ENCODE results near the gene APOC3.

Gene APOC3

DNA sequence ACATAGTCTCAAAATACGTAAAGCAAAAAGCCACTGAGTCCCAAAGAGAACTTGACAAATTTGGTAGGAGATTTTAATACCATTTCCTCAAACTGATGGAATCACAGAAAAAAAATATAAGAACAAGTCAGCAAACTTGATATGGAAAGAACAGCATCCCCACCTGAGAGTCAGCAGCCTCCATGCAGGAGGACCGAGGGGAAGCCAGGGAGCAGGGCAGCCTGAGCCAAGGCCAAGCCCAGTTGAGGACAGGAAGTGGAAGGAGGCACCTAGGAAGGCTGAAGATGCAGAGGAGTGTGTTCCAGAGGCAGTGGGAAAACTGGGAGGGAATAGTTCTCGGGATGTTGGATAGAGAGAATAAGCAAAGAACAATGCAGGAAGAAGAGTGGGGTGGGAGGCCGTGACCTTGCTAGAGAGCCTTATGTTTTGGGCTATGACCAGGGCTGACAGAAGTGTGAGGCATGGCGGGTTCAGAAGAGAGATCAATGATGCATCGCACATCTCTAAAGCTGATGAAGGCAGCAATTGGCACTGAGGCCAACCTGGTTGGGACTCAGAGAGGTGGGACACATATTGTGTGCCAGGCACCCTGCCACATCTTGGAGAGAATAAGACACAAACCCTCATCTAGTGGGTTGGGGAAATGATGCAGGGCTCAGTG lies 22.0 kb upstream of the APOC3 start:
- no peak for DNase-seq

DNA sequence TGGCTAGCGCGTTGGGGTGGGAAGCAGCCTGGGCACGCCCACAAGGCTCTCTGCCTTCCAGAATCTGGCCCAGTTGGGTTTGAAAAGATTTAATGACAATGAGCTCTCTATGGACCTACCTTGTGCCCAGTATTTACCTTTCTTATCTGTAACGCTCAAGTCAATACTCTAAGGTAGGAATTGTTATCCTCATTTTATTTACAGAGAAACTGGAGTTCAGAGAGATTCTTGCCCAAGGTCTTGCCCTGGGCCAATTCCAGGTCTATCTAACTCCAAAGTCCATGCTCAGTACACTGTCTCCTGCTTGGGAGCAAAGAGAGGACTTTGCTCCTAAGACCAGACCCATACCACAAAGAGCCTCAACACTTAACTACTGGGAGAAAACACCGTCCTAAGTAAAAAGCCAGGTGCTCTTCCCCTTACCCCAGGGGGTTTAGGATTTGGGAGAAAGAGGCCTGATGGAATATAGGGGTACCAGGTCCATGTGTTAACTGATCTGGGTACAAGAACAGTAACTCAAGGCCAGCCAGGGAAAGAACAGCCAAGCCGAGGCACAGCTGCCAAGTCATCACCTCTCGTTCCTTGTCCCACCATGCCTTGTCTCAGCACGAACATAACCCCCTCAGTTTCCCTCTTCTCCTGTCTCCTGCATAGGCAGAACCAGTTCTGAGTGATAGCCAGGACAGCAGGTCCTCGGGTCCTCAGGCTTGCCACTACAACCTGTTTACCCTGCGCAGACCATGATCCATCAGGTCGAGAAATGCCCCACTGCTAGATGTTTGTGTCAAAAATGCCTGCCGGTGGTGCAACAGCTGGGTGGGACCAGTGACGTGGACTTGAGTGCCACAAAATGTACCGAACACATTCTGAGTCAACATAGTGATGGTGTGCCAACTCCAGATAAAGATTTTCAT lies 21.2 kb upstream of the APOC3 start:
- DNase-seq: no peak

DNA sequence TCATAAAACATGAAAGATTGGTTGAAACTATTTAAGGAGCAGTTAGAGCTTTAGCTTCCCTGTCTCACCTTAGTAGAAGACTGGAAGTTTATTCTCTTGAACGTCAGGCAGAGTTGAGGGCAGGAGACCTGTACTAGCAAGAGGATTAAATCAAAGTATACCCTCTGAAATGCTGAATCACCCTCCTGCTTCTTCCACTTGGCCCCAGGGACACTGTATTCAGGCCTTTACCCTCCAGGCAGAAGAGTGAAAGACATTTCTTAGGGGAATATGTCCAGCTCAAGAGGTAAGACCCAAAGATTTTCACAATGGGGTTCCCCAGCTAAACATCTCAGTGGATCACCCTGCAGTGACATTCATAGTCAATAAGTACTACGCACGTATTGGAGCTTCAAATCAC lies 18.5 kb upstream of the APOC3 start:
- DNase-seq: no peak

DNA sequence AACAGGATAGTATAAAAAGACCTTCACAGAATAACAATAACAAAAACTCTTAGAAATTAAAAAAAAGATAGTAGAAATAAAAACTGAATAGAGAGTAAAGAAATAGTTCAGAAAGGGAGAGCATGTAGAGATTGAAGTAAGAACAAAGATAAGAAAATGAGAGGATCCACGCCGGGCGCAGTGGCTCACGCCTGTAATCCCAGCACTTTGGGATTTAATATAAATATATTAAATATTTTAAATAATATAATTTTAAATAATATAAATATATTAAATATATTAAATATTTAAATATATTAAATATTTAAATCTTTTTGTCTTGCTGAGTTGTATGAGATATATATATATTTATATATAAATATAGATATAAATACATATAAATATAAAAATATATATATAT lies 17.6 kb upstream of the APOC3 start:
- DNase-seq: no peak

DNA sequence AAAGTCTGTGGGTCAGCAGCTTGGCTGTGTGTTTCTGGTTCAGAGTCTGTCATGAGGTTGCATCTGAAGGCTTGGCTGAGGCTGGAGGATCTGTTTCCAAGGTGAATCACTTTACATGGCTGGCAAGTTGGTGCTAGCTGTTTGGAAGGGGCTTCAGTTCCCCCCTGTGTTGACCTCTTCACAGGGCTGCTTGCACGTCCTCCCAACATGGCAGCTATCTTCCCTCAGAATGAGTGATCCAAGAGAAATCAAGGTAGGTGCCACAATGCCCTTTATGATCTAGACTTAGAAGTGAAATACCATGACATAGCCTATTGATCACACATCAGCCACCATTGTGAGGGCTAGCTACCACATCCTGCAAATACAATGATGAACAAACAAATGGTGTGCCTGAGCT lies 16.5 kb upstream of the APOC3 start:
- no peak for DNase-seq

DNA sequence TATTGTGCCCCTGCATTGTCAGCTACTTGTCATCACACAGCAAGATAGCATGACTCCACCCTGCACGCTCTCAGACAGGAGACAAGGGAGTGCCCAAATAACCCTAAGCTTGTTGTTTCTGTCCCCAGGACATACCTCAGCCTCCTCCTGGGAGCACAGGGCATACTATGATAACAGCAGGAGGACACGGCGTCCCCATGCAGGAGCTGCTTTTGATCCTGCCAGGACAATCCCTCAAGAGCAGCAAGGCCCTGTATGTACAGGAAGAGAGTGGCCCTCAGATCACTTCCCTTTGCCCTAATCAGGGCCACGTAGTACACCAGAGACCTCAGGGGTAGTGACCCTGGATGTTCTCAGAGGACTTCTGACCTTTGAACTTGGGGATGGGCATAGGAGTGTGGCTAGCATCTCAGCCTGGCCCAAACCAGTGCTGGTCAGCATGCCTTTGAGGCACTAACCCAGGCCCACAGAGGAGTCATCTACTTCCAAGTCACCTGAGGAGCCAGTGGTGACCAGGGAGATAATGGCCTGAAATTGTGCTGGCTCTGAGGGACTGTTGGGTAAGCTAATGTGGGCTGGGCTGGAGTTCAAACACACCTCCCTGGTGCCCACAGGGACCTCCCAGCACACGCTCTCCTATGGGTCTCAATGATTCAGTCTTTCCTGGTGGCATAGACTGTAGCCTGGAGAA lies 15.8 kb upstream of the APOC3 start:
- DNase-seq: no peak

DNA sequence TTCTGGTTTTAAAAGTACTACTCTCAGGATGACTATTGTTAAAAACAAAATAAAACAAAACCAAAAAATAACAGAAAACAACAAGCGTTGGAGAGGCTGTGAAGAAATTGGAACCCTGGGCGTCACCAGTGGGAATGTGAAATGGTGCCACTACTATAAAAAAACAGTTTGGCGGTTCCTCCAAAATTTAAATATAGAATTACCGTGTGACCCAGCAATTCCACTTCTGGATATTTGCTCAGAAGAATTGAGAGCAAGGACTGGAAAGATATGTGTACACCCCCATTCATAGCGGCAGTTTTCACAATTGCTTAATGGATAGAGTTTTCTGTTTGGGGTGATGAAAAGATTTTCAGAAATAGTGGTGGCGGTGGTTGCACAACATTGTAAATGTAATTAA lies 15.2 kb upstream of the APOC3 start:
- DNase-seq: no peak

DNA sequence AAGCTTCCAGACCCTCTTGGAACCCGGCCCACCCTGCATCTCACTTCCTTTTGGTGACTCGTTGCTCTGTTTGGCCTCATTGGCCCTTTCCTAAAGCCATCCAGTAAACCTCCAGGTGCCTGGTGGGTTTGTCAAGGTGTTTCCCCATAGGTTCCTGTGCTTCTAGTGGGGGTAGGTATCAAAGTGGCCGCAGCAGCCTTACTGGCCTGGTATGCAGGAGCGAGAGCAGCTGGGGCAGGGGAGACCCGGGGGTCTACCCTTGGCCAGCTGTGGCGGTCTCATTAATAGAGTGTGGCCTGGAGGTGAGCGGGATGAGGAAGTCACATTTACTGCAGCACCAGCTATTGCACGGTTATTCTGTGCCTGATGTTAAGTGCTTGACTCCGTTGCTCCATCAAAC lies 10.7 kb upstream of the APOC3 start:
- DNase-seq: no peak

DNA sequence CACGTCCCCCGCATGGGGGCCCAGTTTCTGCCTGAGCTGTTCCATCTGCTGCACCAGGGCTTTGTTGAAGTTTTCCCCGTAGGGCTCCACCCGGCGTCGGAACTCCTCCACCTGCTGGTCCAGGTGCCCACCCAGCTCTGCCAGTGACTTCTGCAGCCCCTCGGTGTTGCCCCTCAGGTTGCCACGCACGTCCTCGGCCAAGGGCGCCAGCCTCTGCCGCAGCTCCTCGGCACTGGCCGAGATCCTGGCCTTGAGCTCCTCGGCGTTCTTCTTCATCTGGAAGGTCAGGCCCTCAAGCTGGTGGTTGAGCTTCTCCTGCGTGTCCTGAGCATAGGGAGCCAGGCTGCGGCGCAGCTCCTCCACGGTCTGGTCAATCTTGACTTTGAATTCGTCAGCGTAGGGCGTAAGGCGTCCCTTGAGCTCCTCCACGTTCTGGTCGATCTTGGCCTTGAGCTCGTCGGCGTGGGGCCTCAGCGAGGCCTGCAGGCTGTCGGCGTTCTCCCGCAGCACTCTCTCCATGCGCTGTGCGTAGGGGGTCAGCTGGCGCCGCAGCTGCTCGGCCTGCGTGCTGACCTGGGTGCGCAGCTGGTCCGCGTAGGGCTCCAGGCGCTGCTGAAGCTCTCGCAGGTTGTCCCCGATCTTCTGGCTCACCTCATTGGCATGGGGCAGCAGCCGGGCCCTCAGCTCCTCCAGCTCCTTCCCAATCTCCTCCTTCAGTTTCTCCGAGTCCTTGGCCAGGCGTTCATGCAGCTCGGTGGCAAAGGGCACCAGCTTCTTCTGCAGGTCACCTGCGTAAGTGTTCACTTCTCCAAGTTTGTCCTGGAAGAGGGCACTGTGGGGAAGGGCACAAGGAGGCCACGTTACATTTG lies 8.4 kb upstream of the APOC3 start:
- DNase-seq: no peak

DNA sequence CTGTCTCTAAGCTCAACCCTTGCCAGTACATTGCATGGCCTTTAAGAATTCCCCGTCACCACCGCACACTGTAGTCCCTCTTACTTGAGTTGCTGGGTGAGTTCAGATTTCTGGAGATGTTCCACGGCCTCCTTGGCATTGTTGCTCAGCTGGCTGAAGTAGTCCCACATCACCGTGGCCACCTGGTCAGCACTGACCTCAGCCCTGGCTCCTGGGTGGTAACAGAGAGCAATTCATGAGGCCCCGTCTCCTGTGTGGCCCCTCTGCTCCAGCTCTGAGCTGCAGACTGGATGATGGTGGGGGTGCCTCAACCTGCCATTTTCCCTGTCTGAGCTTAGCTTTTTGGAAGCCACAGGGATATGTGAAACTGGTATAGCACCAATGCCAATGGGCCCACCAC lies 7.1 kb upstream of the APOC3 start:
- DNase-seq: no peak

DNA sequence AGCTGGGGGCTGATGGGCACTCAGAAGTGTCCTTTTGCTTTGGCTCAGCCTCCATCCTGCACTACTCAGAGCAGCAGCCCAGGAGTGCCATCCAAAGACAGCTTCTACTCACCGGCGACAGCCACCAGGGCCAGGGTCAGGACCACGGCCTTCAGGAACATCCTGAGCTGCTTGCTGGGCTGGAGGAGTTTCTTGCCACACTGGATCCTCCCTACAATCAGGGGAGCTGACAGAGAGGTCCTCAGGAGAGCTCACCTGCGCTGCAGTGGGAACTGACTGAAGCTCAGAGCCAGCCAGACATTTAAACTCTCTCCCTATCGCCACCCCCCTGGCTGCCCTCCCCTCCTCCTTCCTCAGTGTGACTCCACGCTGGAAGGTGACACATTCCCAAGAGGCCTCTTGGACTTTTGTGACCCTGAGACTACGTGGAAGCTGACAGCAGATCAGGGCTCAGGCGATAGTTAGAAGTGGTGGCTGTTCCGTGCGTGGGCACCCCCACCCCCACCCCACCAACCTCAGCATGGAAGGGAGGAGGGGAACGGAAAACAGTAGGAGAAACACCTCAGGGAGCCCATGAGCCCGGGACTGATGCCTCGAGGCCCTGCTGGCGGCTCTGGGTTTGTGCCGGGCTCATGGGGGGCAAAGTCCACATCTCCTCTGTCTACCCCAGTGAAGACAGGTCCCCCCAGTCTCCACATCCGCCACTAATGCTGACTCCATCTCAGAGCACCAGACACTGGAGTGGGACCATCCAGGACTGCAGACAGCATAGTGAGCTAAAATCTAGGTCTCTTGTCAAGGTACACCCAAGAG lies 6.5 kb upstream of the APOC3 start, which contains the start of gene APOA4:
Gene APOA4 (minus strand): TSS at position 274 of the 813 bp plus-strand sequence. CDS start 113 bp downstream, at position 161.
- no peak for DNase-seq

DNA sequence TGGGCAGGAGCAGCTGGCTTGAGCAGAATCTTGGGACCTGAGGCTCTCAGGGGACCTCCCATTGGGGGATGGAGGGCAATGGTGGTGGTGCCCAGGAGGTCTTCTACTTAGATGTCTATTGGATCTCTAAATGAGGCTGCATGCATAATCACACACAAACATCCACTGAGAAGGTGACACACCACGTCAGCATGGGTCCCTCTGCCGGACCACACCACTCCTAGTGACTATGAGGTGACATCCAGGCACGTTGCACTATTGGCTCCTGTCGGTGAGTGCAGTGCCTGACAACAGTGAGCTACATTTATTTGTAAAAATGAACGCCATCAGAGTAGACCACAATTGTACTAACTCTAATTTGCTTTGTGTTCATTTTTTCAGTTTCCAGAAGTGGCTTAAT lies 4.3 kb upstream of the APOC3 start:
- DNase-seq: no peak

DNA sequence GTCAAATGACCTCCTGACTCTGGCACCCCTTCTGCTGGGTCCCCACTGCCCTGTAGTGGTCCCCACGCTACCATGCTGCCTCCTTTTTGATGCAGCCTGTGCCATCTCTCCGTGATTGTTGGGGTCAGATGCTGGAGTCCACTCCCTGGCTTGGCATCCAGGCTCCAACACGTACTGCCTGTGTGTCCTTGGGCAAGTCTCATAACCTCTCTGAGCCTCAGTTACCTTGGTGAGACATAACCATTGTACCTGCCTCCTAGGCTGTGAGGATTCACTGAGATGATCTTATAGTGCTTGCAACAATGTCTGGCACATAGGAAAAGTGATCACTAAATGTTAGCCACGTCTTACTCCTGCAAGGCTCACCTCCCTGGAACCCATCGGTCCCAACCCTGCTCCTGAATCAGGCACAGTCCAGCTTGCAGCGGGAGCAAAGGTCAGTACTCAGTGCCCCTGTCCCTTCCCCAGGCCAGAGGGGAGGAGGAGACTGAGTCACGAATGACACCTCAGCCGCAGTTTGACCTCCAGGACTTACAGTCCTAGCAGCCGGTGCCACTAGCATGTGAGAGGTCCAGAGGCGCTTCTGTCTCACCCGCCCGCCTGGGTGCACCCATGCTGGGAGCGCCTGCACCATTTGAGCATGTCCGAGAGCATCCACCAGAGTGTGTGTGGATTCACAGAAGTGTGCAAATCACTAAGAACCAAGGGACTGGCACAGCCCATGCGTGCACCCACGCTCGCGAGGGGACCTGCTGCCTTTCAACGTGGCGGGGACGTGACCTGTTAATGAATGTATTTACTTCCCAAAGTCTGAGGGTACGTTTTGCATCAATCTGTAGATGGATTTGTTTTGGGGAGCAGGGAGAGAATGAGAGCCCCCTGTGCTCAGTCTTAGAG lies 3.6 kb upstream of the APOC3 start:
- DNase-seq: no peak

DNA sequence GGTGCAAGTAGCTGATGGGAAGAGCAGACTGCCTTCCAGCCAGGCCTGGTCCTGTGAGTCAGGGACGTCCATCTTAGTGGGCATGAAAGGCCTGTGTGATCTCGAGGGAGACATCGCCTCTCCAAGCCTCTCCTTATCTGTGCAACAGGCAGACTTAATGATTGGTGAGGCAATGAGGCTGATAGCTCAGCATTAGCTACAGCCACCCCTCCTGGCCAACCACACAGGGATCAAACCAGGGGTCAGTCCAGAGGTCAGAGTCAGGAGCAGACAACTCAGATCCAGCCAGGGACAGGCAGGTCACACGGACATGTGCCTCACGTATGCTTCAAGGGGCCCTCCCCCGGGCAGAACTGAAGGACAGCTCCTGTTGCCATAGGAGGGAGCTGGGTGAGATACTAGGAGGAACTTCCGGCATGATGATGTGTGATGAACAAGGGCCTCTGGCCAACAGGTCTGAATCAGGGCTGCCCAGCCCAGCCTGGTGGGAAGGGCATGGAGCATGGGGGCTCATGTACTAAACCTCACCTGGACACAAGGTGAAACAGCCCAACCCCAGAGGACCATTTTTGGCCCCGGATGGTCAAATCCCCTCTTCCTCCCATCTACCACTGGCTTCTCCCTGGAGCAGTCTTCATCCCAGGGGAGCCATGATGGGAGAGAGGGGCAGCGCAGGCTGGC lies 2.8 kb upstream of the APOC3 start:
- no peak for DNase-seq

DNA sequence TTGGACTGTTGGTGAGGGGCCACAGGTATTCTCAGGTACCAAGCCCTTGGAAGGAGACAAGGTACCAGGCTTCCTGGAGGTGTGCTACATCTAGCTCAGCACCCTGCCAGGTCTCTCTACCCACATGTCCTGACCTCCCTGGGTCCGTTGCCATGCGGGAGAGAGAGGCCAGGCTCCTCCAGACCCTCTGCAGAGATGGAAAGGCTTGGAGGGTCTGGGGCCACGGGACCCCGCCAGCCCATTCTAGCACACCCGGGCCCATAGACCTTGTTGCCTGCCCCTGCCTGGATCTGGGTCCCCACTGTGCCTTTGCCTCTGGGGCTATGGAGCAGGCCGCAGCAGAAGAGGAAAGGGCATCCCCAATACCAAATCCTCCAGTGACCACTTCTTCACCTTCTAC lies 2.2 kb upstream of the APOC3 start:
- DNase-seq: no peak

DNA sequence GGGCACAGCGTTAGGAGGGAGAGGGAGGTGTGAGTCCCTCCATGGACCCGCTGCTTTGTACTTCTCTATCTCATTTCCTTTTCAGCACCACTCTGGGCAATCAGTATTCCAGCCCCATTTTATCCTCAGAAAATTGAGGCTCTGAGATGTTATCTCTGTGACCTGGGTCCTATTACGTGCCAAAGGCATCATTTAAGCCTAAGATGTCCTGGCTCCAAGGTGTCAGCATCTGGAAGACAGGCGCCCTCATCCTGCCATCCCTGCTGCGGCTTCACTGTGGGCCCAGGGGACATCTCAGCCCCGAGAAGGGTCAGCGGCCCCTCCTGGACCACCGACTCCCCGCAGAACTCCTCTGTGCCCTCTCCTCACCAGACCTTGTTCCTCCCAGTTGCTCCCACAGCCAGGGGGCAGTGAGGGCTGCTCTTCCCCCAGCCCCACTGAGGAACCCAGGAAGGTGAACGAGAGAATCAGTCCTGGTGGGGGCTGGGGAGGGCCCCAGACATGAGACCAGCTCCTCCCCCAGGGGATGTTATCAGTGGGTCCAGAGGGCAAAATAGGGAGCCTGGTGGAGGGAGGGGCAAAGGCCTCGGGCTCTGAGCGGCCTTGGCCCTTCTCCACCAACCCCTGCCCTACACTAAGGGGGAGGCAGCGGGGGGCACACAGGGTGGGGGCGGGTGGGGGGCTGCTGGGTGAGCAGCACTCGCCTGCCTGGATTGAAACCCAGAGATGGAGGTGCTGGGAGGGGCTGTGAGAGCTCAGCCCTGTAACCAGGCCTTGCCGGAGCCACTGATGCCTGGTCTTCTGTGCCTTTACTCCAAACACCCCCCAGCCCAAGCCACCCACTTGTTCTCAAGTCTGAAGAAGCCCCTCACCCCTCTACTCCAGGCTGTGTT lies 829 bp upstream of the APOC3 start:
- DNase-seq: no peak

DNA sequence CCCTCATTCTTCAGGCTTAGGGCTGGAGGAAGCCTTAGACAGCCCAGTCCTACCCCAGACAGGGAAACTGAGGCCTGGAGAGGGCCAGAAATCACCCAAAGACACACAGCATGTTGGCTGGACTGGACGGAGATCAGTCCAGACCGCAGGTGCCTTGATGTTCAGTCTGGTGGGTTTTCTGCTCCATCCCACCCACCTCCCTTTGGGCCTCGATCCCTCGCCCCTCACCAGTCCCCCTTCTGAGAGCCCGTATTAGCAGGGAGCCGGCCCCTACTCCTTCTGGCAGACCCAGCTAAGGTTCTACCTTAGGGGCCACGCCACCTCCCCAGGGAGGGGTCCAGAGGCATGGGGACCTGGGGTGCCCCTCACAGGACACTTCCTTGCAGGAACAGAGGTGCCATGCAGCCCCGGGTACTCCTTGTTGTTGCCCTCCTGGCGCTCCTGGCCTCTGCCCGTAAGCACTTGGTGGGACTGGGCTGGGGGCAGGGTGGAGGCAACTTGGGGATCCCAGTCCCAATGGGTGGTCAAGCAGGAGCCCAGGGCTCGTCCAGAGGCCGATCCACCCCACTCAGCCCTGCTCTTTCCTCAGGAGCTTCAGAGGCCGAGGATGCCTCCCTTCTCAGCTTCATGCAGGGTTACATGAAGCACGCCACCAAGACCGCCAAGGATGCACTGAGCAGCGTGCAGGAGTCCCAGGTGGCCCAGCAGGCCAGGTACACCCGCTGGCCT lies 641 bp downstream of the APOC3 start:
- DNase-seq: no peak

DNA sequence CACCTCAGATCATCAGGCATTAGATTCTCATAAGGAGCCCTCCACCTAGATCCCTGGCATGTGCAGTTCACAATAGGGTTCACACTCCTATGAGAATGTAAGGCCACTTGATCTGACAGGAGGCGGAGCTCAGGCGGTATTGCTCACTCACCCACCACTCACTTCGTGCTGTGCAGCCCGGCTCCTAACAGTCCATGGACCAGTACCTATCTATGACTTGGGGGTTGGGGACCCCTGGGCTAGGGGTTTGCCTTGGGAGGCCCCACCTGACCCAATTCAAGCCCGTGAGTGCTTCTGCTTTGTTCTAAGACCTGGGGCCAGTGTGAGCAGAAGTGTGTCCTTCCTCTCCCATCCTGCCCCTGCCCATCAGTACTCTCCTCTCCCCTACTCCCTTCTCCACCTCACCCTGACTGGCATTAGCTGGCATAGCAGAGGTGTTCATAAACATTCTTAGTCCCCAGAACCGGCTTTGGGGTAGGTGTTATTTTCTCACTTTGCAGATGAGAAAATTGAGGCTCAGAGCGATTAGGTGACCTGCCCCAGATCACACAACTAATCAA lies 2.2 kb downstream of the APOC3 start:
- no peak for DNase-seq

All from NCI-H446 treated with DMSO at 0.1 percent for 48 hours (cell line).